ENCODE results near the gene TAB2. TPM values are rescaled to one million over a fixed set of nuclear protein-coding genes. Genes with fewer than 3 reads are reported as not detected.

The TAB2 gene
- total RNA-seq, 4 donors from 2014 or later = 59.2 to 121 (median 83.8) TPM

- no peak for TF ChIP-seq CTCF (IDR thresholded peaks at IDR 0.05; ENCODE audit: low read depth)
These were observed 25.0 kb downstream of the TAB2 start for GRCh38 chr6:149342525-149342924.

- no peak for TF ChIP-seq CTCF (IDR thresholded peaks at IDR 0.05; ENCODE audit: low read depth)
These were observed 26.0 kb downstream of the TAB2 start for GRCh38 chr6:149343501-149343900.

GRCh38 chr6:149346078-149346477 lies 28.6 kb downstream of the TAB2 start:
- TF ChIP-seq CTCF (IDR thresholded peaks at IDR 0.05; ENCODE audit: low read depth) = no peak

- TF ChIP-seq CTCF (IDR thresholded peaks at IDR 0.05; ENCODE audit: low read depth) = no peak
These were observed 29.6 kb downstream of the TAB2 start for GRCh38 chr6:149347067-149347466.

GRCh38 chr6:149354009-149354408 lies 36.5 kb downstream of the TAB2 start:
- no peak for TF ChIP-seq CTCF (IDR thresholded peaks at IDR 0.05; ENCODE audit: low read depth)

GRCh38 chr6:149356081-149356750 lies 38.7 kb downstream of the TAB2 start:
- no peak for TF ChIP-seq CTCF (IDR thresholded peaks at IDR 0.05; ENCODE audit: low read depth)

- no peak for TF ChIP-seq CTCF (IDR thresholded peaks at IDR 0.05; ENCODE audit: low read depth)
These were observed 40.4 kb downstream of the TAB2 start for GRCh38 chr6:149357726-149358538.
